HepG2 (cell line): ENCODE results near the gene TTLL6. TPM values are rescaled to one million over a fixed set of nuclear protein-coding genes. Genes with fewer than 3 reads are reported as not detected.

Experiments used
- AKAP8 ChIP-seq: sonication (generic); formaldehyde crosslinking; IDR thresholded peaks from 2 replicates; pipeline ENCODE4 v1.5.1; 2020; ENCODE audit warnings: mild to moderate bottlenecking, missing genetic modification reagents
- GRHL1 ChIP-seq: sonication (generic); formaldehyde crosslinking; conservative IDR thresholded peaks from 2 replicates; pipeline ENCODE4 v1.8.0; 2022; ENCODE audit warnings: missing genetic modification reagents
- IRF1 ChIP-seq: sonication (generic); formaldehyde crosslinking; IDR thresholded peaks from 2 replicates; pipeline ENCODE4 v1.4.0; 2020; ENCODE audit warnings: low read depth, mild to moderate bottlenecking, missing genetic modification reagents
- NFYC ChIP-seq: IDR thresholded peaks from 2 replicates; pipeline ENCODE4 v1.6.1; 2016; ENCODE audit warnings: missing genetic modification reagents, missing compliant biosample characterization
- RAD21 ChIP-seq: fragments of 450-650 bp; formaldehyde crosslinking; IDR thresholded peaks from 2 replicates; pipeline ENCODE4 v1.5.0; 2020; ENCODE audit warnings: mild to moderate bottlenecking
- RBAK ChIP-seq: sonication (generic); formaldehyde crosslinking; IDR thresholded peaks from 2 replicates; pipeline ENCODE4 v1.5.1; 2020; ENCODE audit warnings: mild to moderate bottlenecking, missing genetic modification reagents
- ZFY ChIP-seq: sonication (generic); formaldehyde crosslinking; IDR thresholded peaks from 2 replicates; pipeline ENCODE4 v1.4.0; 2020; ENCODE audit warnings: missing genetic modification reagents
- ZNF329 ChIP-seq: sonication (generic); formaldehyde crosslinking; IDR thresholded peaks from 2 replicates; pipeline ENCODE4 v1.9.0; 2021; ENCODE audit warnings: low read depth, mild to moderate bottlenecking, missing genetic modification reagents
- ZNF629 ChIP-seq: sonication (generic); formaldehyde crosslinking; conservative IDR thresholded peaks from 2 replicates; pipeline ENCODE4 v1.5.0; 2020; ENCODE audit warnings: missing genetic modification reagents
- polyA plus RNA-seq, 8 experiments: library from polyadenylated mRNA; depleted of rRNA in 3 of 8; stranded (reverse) in 7 of 8; unstranded in 1 of 8; fragments of >200 nt; fragmentation: Illumina TruSeq in 4 of 8; extraction: Trizol in 4 of 8; gene quantifications; 2 replicates each; pipeline versions ENCODE4 v1.2.1 to v1.2.3, GENCODE V29; 2011 to 2016; ENCODE audit warnings: low read depth in 4 of 8, missing spikeins in 1 of 8, mixed read lengths in 1 of 8; ENCODE audit not compliant: insufficient read depth in 1 of 8
- total RNA-seq, 5 experiments: library from RNA; depleted of rRNA; stranded (reverse); fragments of >200 nt; fragmentation: Illumina TruSeq; extraction: Trizol; gene quantifications; 2 replicates each; pipeline ENCODE4 v1.2.3, GENCODE V29; 2016; ENCODE audit warnings: low read depth in 1 of 5
- TF ChIP-seq, protein P1 (sequence below): sonication (generic); formaldehyde crosslinking; IDR thresholded peaks from 2 replicates; pipeline ENCODE4 v1.9.0; 2021; ENCODE audit warnings: missing genetic modification reagents, borderline replicate concordance
- TF ChIP-seq, protein P2 (sequence below): IDR thresholded peaks from 2 replicates; pipeline ENCODE4 v1.6.1; 2016; ENCODE audit warnings: low read depth, missing genetic modification reagents, missing compliant biosample characterization
- TF ChIP-seq, protein P3 (sequence below): sonication (generic); formaldehyde crosslinking; IDR thresholded peaks from 2 replicates; pipeline ENCODE4 v1.8.1; 2023; ENCODE audit warnings: mild to moderate bottlenecking, missing genetic modification reagents
- TF ChIP-seq, protein P4 (sequence below): sonication (generic); formaldehyde crosslinking; IDR thresholded peaks from 2 replicates; pipeline ENCODE4; 2020; ENCODE audit warnings: missing genetic modification reagents, mild to moderate bottlenecking, borderline replicate concordance

TTLL6 gene
- total and polyA plus RNA-seq, 2 of the 13 experiments (the other 11 are each of a cell fraction or from before 2014, with no cell fraction given), result 0.04 to 0.08 TPM

DNA sequence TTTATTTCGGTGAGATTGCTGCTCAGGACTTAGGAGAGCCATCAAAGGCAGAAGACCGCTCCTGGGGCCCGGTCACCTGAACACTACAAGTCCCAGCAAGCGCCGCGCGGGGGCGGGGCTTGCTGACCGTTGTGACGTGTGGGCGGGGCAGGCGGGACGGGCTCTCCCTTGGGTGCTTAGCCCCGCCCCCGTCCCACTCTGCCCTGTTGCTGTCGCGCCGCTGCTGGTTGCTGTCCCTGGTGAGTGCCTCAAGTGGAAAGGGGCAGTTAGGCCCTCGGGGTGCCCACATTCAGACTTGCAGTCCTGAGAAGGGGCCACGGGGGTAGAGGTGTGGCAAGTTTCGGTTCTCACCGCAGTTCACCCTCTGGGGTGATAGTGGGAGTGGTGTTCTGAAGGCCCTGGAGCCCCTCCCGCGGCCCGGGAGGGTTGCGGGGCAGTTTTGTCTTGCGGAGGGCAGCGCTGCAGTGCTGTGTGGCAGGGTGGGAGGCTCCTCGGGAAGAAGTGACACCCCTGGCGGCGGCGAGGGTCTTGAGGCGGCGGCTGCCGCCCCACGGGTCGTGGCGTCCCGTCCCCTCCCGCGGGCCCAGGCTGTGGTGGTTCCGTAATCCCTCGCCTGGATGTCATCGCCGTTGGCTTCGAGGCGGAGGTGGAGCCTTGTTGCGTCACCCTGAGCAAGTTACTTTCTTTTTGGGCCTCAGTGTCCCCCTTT, 14.0 kb upstream of the TTLL6 start, which contains the start of gene CALCOCO2 (continued):
- TF ChIP-seq AKAP8 (peak; percentile 37; the same call in 1 of the 2 replicates), ZFY (CRISPR knock-in tag) (peak; percentile 91), NFYC (CRISPR knock-in tag) (peak; percentile 36; the same call in 1 of the 2 replicates), RAD21 (peak; percentile 35; the same call in 1 of the 2 replicates), GRHL1 (CRISPR knock-in tag) (no peak), ZNF329 (CRISPR knock-in tag) (no peak), IRF1 (CRISPR knock-in tag) (peak; percentile 75; the same call in 1 of the 2 replicates), ZNF629 (no peak), RBAK (CRISPR knock-in tag) (no peak)
- TF ChIP-seq, protein P1, sequence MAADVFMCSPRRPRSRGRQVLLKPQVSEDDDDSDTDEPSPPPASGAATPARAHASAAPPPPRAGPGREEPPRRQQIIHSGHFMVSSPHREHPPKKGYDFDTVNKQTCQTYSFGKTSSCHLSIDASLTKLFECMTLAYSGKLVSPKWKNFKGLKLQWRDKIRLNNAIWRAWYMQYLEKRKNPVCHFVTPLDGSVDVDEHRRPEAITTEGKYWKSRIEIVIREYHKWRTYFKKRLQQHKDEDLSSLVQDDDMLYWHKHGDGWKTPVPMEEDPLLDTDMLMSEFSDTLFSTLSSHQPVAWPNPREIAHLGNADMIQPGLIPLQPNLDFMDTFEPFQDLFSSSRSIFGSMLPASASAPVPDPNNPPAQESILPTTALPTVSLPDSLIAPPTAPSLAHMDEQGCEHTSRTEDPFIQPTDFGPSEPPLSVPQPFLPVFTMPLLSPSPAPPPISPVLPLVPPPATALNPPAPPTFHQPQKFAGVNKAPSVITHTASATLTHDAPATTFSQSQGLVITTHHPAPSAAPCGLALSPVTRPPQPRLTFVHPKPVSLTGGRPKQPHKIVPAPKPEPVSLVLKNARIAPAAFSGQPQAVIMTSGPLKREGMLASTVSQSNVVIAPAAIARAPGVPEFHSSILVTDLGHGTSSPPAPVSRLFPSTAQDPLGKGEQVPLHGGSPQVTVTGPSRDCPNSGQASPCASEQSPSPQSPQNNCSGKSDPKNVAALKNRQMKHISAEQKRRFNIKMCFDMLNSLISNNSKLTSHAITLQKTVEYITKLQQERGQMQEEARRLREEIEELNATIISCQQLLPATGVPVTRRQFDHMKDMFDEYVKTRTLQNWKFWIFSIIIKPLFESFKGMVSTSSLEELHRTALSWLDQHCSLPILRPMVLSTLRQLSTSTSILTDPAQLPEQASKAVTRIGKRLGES (CRISPR knock-in tag), result 0 out of 2 replicates have a peak, but pooled peaks have one; percentile 8
- TF ChIP-seq, protein P2, sequence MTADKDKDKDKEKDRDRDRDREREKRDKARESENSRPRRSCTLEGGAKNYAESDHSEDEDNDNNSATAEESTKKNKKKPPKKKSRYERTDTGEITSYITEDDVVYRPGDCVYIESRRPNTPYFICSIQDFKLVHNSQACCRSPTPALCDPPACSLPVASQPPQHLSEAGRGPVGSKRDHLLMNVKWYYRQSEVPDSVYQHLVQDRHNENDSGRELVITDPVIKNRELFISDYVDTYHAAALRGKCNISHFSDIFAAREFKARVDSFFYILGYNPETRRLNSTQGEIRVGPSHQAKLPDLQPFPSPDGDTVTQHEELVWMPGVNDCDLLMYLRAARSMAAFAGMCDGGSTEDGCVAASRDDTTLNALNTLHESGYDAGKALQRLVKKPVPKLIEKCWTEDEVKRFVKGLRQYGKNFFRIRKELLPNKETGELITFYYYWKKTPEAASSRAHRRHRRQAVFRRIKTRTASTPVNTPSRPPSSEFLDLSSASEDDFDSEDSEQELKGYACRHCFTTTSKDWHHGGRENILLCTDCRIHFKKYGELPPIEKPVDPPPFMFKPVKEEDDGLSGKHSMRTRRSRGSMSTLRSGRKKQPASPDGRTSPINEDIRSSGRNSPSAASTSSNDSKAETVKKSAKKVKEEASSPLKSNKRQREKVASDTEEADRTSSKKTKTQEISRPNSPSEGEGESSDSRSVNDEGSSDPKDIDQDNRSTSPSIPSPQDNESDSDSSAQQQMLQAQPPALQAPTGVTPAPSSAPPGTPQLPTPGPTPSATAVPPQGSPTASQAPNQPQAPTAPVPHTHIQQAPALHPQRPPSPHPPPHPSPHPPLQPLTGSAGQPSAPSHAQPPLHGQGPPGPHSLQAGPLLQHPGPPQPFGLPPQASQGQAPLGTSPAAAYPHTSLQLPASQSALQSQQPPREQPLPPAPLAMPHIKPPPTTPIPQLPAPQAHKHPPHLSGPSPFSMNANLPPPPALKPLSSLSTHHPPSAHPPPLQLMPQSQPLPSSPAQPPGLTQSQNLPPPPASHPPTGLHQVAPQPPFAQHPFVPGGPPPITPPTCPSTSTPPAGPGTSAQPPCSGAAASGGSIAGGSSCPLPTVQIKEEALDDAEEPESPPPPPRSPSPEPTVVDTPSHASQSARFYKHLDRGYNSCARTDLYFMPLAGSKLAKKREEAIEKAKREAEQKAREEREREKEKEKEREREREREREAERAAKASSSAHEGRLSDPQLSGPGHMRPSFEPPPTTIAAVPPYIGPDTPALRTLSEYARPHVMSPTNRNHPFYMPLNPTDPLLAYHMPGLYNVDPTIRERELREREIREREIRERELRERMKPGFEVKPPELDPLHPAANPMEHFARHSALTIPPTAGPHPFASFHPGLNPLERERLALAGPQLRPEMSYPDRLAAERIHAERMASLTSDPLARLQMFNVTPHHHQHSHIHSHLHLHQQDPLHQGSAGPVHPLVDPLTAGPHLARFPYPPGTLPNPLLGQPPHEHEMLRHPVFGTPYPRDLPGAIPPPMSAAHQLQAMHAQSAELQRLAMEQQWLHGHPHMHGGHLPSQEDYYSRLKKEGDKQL (CRISPR knock-in tag), result no peak; the same call in 1 of the 2 replicates
- TF ChIP-seq, protein P3, sequence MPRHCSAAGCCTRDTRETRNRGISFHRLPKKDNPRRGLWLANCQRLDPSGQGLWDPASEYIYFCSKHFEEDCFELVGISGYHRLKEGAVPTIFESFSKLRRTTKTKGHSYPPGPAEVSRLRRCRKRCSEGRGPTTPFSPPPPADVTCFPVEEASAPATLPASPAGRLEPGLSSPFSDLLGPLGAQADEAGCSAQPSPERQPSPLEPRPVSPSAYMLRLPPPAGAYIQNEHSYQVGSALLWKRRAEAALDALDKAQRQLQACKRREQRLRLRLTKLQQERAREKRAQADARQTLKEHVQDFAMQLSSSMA (CRISPR knock-in tag), result no peak
- TF ChIP-seq, protein P4, sequence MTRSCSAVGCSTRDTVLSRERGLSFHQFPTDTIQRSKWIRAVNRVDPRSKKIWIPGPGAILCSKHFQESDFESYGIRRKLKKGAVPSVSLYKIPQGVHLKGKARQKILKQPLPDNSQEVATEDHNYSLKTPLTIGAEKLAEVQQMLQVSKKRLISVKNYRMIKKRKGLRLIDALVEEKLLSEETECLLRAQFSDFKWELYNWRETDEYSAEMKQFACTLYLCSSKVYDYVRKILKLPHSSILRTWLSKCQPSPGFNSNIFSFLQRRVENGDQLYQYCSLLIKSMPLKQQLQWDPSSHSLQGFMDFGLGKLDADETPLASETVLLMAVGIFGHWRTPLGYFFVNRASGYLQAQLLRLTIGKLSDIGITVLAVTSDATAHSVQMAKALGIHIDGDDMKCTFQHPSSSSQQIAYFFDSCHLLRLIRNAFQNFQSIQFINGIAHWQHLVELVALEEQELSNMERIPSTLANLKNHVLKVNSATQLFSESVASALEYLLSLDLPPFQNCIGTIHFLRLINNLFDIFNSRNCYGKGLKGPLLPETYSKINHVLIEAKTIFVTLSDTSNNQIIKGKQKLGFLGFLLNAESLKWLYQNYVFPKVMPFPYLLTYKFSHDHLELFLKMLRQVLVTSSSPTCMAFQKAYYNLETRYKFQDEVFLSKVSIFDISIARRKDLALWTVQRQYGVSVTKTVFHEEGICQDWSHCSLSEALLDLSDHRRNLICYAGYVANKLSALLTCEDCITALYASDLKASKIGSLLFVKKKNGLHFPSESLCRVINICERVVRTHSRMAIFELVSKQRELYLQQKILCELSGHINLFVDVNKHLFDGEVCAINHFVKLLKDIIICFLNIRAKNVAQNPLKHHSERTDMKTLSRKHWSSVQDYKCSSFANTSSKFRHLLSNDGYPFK (CRISPR knock-in tag), result peak; percentile 69
